Hypothalamus (tissue), 51 donors: ENCODE measurements around the gene BCL2L11.
"Not testable (repeated sequence)": the region's sequence is repeated elsewhere in the genome, so short reads cannot be mapped to it uniquely, and the experiment has no call there.

Experiments
- DNase-seq, 51 donors: peaks; one replicate each; lab custom pipeline; 2025; lab: John Stamatoyannopoulos, UW

Gene BCL2L11, protein sequence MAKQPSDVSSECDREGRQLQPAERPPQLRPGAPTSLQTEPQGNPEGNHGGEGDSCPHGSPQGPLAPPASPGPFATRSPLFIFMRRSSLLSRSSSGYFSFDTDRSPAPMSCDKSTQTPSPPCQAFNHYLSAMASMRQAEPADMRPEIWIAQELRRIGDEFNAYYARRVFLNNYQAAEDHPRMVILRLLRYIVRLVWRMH

GRCh38 chr2:111120253-111121027 is at the start of gene BCL2L11:
TSS of gene BCL2L11 (plus strand) at chr2:111120914. CDS start at chr2:111123746, 2,832 bp downstream.
- DNase-seq, result peak in 50 of 51 donors; percentile 22 to 90 (median 71)

DNA sequence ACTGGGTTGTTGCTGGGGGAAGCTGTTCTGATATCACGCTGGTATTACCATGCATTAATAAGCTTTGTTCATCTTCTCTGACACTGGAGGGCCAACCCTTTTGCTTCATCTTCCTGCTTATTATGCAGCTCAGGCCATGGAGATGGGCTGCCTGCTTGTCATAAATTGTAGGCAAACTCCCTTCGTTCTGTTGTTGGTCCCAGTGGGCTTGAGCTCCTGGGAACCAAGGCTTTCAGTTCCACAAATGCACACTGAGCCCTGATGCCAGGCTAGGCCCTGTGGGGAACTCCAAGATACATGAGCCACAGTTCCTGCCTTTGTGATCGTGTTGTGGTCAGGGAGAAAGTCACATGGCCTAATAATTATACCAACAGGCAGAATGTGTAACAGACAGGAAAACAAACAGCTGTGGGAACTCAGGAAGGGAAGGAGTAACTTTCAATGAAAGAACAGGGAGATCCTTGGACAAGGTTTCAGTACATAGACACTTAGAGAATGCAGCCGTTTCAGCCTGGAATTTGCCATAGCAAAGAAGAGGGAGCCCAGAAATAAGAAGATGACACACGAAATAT is 49.0 kb upstream of the BCL2L11 start:
- DNase-seq, result no peak

DNA sequence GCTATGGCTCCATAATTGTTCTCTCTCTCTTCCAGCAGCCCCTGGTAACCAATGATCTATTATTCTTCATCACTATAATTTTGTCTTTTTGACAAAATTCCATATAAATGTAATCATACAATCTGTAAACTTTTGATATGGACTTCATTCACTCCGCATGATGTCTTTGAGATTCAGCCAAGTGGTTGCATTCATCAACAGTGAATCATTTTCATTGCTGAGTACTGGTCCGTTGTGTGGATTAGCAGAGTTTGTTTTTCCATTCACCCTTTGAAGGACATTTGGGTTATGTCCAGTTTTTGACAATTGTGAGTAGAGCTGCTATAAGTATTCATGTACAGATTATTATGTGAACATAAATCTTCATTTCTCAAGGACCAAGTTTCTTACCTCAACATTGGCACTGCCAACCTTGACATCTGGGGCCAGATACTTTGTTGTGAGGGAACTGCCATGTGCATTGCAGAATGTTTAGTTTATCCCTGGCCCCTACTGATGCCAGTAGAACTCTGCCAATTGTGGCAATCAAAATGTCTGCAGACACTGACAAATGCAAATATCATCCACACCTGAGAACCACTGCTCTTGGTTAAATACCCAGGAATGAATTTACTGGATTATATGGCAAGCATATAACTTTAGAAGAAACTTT is 48.4 kb upstream of the BCL2L11 start:
- no peak for DNase-seq

GRCh38 chr2:111082659-111083058 is 38.1 kb upstream of the BCL2L11 start:
- not testable (repeated sequence) for DNase-seq

DNA sequence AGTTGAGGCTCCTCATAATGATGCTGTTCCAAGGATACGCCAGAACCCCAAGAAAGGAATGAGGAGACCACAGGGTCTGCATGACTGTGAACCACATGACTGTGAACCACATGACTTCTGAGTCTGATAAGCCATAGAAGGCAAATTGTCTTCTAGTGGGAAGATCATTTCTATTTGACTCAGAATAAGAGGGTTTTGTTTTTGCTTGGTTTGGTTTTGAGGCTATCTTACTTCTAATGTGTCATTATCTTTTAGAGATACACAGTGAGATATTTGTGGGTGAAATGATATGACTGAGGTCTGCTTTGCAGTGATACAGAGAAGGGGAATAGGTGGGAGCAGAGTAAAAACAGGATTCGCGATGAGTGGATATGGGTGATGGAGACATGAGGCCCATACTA is 28.9 kb upstream of the BCL2L11 start:
- DNase-seq, result no peak

GRCh38 chr2:111094691-111095090 is 26.0 kb upstream of the BCL2L11 start:
- DNase-seq, result peak in 5 of 51 donors; percentile 8 to 32 (median 15)

GRCh38 chr2:111095434-111095833 is 25.3 kb upstream of the BCL2L11 start:
- DNase-seq, result no peak

DNA sequence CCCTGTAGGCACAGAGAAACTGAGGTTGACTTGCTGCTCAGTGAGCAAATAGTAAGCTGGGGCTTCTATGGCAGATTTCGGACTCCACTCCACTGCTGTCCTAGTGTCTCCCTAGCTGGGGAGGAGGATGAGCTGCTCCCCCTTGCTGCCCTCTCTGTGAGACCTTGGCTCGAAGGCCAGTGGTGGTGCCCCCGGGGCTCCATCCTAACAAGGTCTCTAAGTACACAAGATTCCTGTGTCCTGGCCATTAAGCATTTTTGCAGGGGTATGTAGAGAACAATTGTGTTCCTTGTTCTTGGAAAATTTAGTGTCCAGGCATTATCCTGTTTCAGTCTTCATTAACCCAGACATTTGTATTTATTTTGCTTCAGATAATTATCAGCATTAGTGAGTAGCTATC is 21.3 kb upstream of the BCL2L11 start:
- DNase-seq, result no peak

DNA sequence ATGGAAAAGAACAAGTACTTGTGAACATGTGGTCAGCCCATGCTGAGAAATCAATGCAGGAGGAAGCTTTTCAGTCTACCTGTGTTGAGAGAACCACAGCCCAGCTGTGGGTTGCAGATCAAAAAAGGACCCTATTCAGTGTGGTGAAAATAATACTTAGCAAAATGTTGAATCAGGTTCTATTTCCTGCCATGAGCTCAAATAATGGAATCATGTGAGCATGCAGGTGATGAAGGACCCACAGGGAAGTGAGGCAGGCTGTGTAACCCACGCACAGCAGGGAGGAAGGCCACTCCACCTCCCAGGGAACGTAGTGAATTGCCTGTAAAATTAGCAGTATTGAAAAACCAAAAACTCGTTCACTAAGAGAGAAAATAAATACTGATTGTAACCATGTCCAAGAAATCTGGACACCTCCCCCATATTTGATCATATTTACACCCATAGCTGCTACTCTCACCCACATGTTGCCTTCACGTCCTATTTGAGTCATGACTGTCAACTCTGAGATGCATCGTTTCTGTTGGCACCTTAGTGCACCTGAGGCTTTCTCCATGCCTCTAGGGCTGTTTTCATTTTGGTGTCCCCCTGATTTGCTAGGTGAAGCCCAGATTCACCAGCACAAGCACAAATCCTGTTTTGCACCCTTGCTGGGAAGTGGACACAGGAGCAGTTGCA is 20.5 kb upstream of the BCL2L11 start:
- no peak for DNase-seq

DNA sequence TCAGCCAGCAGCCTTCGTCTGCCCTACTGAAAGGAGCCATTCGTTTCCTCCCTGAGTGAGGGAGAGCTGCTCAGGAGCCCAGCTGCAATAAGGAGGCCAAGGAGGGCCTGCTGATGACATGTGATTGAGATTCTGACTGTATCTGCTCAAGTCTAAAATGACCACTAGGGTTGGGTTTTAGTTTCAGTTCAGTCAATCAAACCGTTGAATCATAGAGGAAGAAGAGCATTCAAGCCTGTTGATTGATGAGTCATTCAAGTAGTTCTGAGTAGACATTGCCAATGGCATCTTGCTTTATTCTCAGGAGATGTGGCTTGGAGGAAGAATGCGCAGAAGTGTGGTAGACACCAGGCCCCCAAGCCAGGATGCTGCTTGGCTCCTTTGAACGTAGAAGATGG is 19.9 kb upstream of the BCL2L11 start:
- DNase-seq, result no peak

- no peak for DNase-seq
These were observed 19.1 kb upstream of the BCL2L11 start for GRCh38 chr2:111101592-111101991.

- DNase-seq, result no peak
These were observed 18.5 kb upstream of the BCL2L11 start for GRCh38 chr2:111102216-111102615.

DNA sequence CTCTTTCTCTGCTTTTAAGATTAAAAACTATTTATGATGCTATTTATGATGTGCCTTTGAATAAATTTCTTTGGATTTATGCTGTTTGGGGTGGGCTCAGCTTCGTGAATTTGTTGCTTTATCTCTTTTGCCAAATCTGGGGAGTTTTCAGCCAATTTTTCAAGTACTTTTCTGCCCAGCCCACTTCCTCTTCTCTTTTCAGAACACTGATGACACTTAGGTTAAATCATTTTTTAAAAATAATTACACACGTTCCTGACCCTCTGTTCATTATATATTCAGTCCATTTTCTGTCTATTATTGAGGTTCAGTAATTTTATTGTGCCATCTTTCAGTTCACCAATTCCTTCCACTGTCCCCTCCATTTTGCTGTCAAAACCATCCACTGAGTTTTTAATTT is 14.8 kb upstream of the BCL2L11 start:
- DNase-seq, result no peak

DNA sequence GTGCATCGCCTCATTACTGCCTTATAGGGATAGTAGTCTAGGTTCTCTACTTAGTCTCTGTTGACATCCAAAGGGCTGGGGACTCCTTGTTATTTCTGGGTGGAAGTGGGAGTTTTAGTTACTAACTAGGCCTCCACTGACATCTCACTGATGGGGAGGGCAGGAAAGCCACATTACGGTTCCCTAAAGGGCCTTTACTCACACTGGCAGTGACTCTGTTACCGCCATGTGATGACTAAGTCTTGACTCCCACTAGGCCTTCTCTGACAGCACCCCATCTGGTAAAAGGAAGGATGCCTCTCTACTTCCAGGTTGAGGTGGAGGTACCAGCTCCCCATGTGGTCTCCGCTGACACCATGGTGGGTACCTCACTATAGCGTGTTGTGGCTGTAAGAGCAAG is 14.0 kb upstream of the BCL2L11 start:
- no peak for DNase-seq

DNA sequence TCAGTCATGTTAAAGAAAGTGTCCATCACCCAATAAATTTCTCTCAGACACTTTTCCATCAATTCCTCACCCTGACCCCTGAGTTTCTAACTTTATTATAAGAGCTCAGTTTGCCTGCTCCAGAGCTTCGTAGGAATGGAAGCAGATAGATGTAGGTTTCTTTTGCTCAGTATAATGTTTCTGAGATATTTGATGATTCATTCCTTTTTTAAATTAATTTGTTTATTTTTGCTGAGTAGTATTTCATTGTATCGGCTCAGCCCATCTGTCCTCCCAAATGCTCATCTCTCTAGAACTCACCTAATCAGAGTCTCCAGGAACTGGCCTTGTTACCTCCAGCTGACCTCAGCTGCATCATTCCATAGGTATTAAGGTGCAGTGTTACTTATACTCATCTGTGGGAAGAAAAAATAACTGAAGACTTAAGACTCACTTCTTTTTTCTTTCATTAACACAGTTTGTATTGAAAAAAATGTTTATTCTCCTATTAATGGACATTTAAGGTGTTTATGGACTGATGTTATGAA is 11.9 kb upstream of the BCL2L11 start:
- DNase-seq, result no peak

DNA sequence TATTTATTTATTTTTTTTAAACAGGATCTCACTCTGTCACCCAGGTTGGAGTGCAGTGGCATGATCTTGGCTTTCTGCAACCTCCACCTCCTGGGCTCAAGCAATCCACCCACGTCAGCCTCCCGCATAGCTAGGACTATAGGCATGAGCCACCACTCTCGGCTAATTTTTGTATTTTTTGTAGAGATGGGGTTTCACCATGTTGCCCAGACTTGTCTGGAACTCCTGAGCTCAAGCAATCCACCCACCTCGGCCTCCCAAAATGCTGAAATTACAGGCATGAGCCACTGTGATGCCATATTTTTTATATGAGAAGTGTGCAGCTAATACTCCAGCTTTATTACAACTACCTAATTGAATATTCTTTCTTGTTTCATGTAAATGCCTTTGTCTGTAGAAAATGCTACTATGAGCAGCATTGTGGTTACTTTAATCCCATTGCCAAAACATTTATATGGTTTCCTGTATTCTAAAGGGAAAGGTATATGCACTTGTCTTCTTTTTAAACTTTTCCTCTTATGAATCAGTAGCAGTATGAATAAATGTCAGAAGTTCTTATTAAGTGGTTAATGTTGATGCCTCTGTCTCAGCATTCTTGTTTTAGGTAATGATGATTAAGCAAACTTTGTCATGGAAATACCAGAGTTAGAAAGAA is 9.5 kb upstream of the BCL2L11 start:
- DNase-seq, result no peak

DNA sequence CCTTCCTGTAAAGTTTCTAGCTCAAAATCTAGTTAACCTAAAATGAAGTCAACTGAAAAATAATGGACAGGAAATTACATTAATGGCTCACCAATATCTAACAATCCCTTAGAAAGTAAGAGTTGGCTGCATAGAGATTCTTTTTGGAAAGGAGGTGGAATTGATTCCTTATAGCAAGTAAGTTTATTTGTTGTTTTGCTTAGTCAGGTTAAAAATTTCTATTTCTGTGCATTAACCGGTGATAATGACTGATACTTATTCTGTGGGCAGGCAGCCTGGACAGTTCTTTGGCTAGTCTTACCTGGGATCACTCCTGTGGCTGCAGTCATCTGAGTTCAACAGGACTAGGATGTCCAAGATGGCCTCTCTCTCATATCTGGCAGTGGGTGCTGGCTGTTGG is 6.9 kb upstream of the BCL2L11 start:
- DNase-seq, result no peak

- DNase-seq, result no peak
These were observed 4.5 kb upstream of the BCL2L11 start for GRCh38 chr2:111116011-111116746.

GRCh38 chr2:111116843-111117597 is 3.7 kb upstream of the BCL2L11 start:
- peak in 38 of 51 donors; percentile 14 to 81 (median 38) for DNase-seq
